Measurements from ENCODE around the gene KIAA1191. TPM values are rescaled to one million over a fixed set of nuclear protein-coding genes. Genes with fewer than 3 reads are reported as not detected.
A peak's percentile ranks its signal among the peaks of the same experiment; 100 is the strongest.

The KIAA1191 gene
- total and polyA plus RNA-seq, 2 of the 4 experiments (the other 2 are of a cell fraction): 114 to 124 TPM

DNA sequence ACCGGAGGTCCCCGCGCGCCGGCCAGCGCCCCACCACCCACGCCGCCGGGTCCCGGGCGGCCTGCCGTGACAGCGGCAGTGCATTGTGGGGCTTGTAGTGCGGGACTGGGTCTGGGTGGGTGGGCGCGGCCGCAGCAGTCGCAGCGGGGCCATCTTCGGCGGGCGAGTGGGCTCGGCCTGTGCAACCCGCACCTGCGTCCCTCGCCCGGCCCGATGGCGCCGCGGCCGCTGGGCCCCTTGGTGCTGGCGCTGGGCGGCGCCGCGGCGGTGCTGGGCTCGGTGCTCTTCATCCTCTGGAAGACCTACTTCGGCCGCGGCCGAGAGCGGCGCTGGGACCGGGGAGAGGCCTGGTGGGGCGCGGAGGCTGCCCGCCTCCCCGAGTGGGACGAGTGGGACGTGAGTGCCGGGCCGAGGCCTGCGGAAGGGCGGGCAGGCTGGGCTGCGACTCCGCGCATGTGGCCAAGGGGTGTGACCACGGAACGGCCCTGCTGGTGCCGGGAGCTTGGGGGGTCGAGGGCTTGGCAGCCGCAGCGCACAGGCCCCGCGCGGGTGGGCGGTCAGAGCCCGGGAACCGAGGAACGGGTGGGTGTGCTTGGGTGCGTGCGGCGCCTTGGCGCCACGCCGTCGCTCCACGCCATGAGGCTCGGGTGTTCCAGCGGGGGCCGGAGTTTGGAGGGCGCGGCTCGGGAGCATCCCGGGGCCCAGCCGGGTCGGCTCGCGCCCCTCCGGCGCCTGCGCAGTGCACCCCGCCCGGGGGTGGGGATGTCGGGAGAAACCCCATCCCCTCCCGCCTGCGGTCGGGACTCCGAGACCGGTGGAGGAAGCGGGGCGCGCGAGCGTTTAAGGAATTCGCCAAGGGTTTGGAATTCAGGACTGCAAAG lies 4.0 kb upstream of the KIAA1191 start, which contains the start of gene ARL10:
TSS of gene ARL10 (plus strand) at position 137 of the 881 bp plus-strand sequence. CDS start at position 214, 77 bp downstream.
- DNase-seq: peak; percentile 55
- 0% methylated on average over 38 of the region's 108 CpGs; no CpG with 5 or more reads in 1 of the 2 experiments for WGBS, 2 experiments (ENCODE audit: extremely low coverage in 2 of 2, insufficient read length in 1 of 2)

More for the DNA sequence above, 4.0 kb upstream of the KIAA1191 start, which contains the start of gene ARL10:
- peak within 1 kb of the TSS; percentile 47; the same call in 1 of the 2 replicates for H2BK20ac ChIP-seq (ENCODE audit: low read depth, low read length)
- peak within 1 kb of the TSS; percentile 83 for H4K91ac ChIP-seq (ENCODE audit: insufficient read depth, low read depth, low read length)
- peak within 1 kb of the TSS; percentile 86 for H2AK9ac ChIP-seq (replicated peaks; ENCODE audit: low read depth, low read length, poor library complexity)
- dilution Hi-C loops (cut with HindIII; ENCODE audit: low sequenced_read_pairs, unreplicated experiment): no loop called here
- in situ Hi-C loops (cut with MboI; ENCODE audit: low sequenced_read_pairs): no loop called here
- intact Hi-C loops (cut with micrococcal nuclease): no loop called here
- ChIA-PET POLR2A (ENCODE audit: unreplicated experiment) (no interaction called here), CTCF (no interaction called here)
- BruUV-seq (replicated peaks): no TSS peak
- peaks cover 4% of the 10 kb centered on the region for H3K9me1 ChIP-seq (ENCODE audit: insufficient read depth, low read length)
- peaks cover 7% of the 10 kb centered on the region for H3K4me1 ChIP-seq (ENCODE audit: control insufficient read depth, insufficient read depth, low read length)
- no peaks in the 10 kb centered on the region for H3K27me3 ChIP-seq (ENCODE audit: control insufficient read depth, insufficient read depth, low read length)
- H3K4me3 ChIP-seq (ENCODE audit: insufficient read depth, low read depth, low read length): peak within 1 kb of the TSS; percentile 58
- peak within 1 kb of the TSS; percentile 95 for H2AFZ ChIP-seq (replicated peaks; ENCODE audit: low read length, poor library complexity)
- H2BK120ac ChIP-seq (ENCODE audit: low read depth, low read length): peak within 1 kb of the TSS; percentile 42
- no peaks in the 10 kb centered on the region for H3K9me3 ChIP-seq (ENCODE audit: control insufficient read depth, insufficient read depth, low read length)
- H4K5ac ChIP-seq (ENCODE audit: low read depth, low read length): peak within 1 kb of the TSS; percentile 96
- peaks cover 15% of the 10 kb centered on the region for H3K36me3 ChIP-seq (ENCODE audit: control insufficient read depth, insufficient read depth, low read length)
- H2BK15ac ChIP-seq (ENCODE audit: low read depth, low read length): peak within 1 kb of the TSS; percentile 60; the same call in 1 of the 3 replicates
- peak within 1 kb of the TSS; percentile 95 to 100 for H4K8ac ChIP-seq (ENCODE audit: low read depth in 2 of 2, low read length in 2 of 2)
- H3K27ac ChIP-seq (ENCODE audit: insufficient read depth, low read length): peak within 1 kb of the TSS; percentile 64
- peak within 1 kb of the TSS; percentile 21 for H3K18ac ChIP-seq (ENCODE audit: low read depth, low read length)
- H3K14ac ChIP-seq (replicated peaks; ENCODE audit: low read depth, low read length): peak within 1 kb of the TSS; percentile 81
- peak; percentile 68 for ATAC-seq (ENCODE audit: low read depth)
- peak within 1 kb of the TSS; percentile 87 for H3K4me2 ChIP-seq (ENCODE audit: low read depth, low read length)
- peaks cover 15 to 23% of the 10 kb centered on the region in 2 experiments for H3K79me1 ChIP-seq (ENCODE audit: low read depth in 1 of 2, low read length in 2 of 2)
- no peaks in the 10 kb centered on the region for H4K20me1 ChIP-seq (ENCODE audit: insufficient read depth, low read length)
- peak within 1 kb of the TSS; percentile 90 for H3K4ac ChIP-seq (ENCODE audit: low read depth, low read length)
- H3K23ac ChIP-seq (ENCODE audit: low read depth, low read length): peak within 1 kb of the TSS; percentile 50
- peak within 1 kb of the TSS; percentile 69 for H2BK5ac ChIP-seq (ENCODE audit: low read depth, low read length, poor library complexity, severe bottlenecking)
- H3K9ac ChIP-seq (ENCODE audit: low read depth, low read length): peak within 1 kb of the TSS; percentile 78
- H2AK5ac ChIP-seq (ENCODE audit: low read depth, low read length): peak within 1 kb of the TSS; percentile 88
- TF ChIP-seq POLR2A (IDR thresholded peaks at IDR 0.05; ENCODE audit: low read depth, low read length): no peak
- TF ChIP-seq RFX5 (IDR thresholded peaks at IDR 0.05; ENCODE audit: low read depth, low read length): no peak
- no peak for TF ChIP-seq FOS (IDR thresholded peaks at IDR 0.05; ENCODE audit: low read depth, low read length)
- TF ChIP-seq BHLHE40 (IDR thresholded peaks at IDR 0.05; ENCODE audit: low read depth, low read length): no peak
- TF ChIP-seq, protein P1, sequence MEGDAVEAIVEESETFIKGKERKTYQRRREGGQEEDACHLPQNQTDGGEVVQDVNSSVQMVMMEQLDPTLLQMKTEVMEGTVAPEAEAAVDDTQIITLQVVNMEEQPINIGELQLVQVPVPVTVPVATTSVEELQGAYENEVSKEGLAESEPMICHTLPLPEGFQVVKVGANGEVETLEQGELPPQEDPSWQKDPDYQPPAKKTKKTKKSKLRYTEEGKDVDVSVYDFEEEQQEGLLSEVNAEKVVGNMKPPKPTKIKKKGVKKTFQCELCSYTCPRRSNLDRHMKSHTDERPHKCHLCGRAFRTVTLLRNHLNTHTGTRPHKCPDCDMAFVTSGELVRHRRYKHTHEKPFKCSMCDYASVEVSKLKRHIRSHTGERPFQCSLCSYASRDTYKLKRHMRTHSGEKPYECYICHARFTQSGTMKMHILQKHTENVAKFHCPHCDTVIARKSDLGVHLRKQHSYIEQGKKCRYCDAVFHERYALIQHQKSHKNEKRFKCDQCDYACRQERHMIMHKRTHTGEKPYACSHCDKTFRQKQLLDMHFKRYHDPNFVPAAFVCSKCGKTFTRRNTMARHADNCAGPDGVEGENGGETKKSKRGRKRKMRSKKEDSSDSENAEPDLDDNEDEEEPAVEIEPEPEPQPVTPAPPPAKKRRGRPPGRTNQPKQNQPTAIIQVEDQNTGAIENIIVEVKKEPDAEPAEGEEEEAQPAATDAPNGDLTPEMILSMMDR (conservative IDR thresholded peaks at IDR 0.05; ENCODE audit: low read depth, low read length): no peak
- no peak for TF ChIP-seq NFE2L2 (IDR thresholded peaks at IDR 0.05; ENCODE audit: low read depth, low read length)
- TF ChIP-seq MXI1 (IDR thresholded peaks at IDR 0.05; ENCODE audit: borderline replicate concordance, low read depth, low read length): peak; percentile 85
- TF ChIP-seq, protein P2, sequence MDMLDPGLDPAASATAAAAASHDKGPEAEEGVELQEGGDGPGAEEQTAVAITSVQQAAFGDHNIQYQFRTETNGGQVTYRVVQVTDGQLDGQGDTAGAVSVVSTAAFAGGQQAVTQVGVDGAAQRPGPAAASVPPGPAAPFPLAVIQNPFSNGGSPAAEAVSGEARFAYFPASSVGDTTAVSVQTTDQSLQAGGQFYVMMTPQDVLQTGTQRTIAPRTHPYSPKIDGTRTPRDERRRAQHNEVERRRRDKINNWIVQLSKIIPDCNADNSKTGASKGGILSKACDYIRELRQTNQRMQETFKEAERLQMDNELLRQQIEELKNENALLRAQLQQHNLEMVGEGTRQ (IDR thresholded peaks at IDR 0.05; ENCODE audit: low read depth, low read length): peak; percentile 30; the same call in 1 of the 2 replicates
- no peak for TF ChIP-seq RAD21 (IDR thresholded peaks at IDR 0.05; ENCODE audit: low read length)
- TF ChIP-seq MAZ (IDR thresholded peaks at IDR 0.05; ENCODE audit: borderline replicate concordance, low read depth, low read length): no peak
- no peak for TF ChIP-seq CHD1 (IDR thresholded peaks at IDR 0.05; ENCODE audit: low read depth, low read length)
- no peak for TF ChIP-seq RCOR1 (IDR thresholded peaks at IDR 0.05; ENCODE audit: insufficient replicate concordance, low read length)
- TF ChIP-seq SMC3 (IDR thresholded peaks at IDR 0.05; ENCODE audit: low read depth, low read length): no peak
- 0 out of 2 replicates have a peak within 1 kb of the TSS, but pooled peaks have one; percentile 66 for H3K56ac ChIP-seq (ENCODE audit: extremely low read depth, insufficient read depth, low read length)

Measured in IMR-90 (cell line).